GM12878 (cell line): ENCODE data around the gene MACROD2. TPM values are rescaled to one million over a fixed set of nuclear protein-coding genes. Genes with fewer than 3 reads are reported as not detected.
"Not testable (repeated sequence)": the region's sequence is repeated elsewhere in the genome, so short reads cannot be mapped to it uniquely, and the experiment has no call there.

Experiments
- ATAC-seq: fragments of 200-7000 bp; cut with Tn5 transposase; 3 replicates; pipeline ENCODE4 v1.9.1; 2020; ENCODE audit warnings: mild to moderate bottlenecking, moderate library complexity
- BruUV-seq: library from RNA; stranded (reverse); fragments of 400-500 nt; replicated peaks from 2 replicates; lab custom pipeline; 2021; lab: Mats Ljungman, UMichigan
- CTCF ChIA-PET: fragments of 300-600 bp; sonication (Branson Sonifier 250); formaldehyde crosslinking; extraction: SDS; loops from one replicate; lab custom pipeline; 2021; ENCODE audit warnings: inconsistent platforms; lab: Yijun Ruan, JAX
- POLR2A ChIA-PET: fragments of 350-600 bp; formaldehyde crosslinking; extraction: SDS; loops from one replicate; lab custom pipeline; 2021; ENCODE audit warnings: inconsistent platforms; lab: Charles Lee
- RAD21 ChIA-PET: fragments of 300-600 bp; sonication (Branson Sonifier 250); formaldehyde crosslinking; loops from one replicate; lab custom pipeline; 2023; ENCODE audit warnings: antibody characterized with exemption; ENCODE audit not compliant: unreplicated experiment; lab: Charles Lee
- SMC1A ChIA-PET: fragments of 300-600 bp; sonication (Branson Sonifier 250); formaldehyde crosslinking; loops from one replicate; lab custom pipeline; 2023; ENCODE audit not compliant: unreplicated experiment, uncharacterized antibody; lab: Charles Lee
- DNase-seq: peaks from one replicate; pipeline ENCODE4 v3.0.0-alpha.2; 2011; ENCODE audit warnings: low read depth, low spot score
- FAIRE-seq: peaks from 3 replicates; lab custom pipeline; 2011; peaks lifted over from hg19 to GRCh38; lab: Jason Lieb, UNC
- H2AFZ ChIP-seq: 2 replicates; pipeline ENCODE4 v1.6.0; 2011; ENCODE audit warnings: low read depth, low read length, control low read depth; ENCODE audit not compliant: control insufficient read depth
- H3K27ac ChIP-seq: 2 replicates; pipeline ENCODE4 v1.5.1; 2011; ENCODE audit warnings: control low read depth; ENCODE audit not compliant: control insufficient read depth, insufficient read depth
- H3K27me3 ChIP-seq, 2 experiments: replicated peaks in 1 of 2; 2 replicates each; pipeline versions ENCODE4 v1.6.0 to v1.6.1; 2011; ENCODE audit warnings: low read length in 1 of 2; ENCODE audit not compliant: control insufficient read depth in 2 of 2, insufficient read depth in 2 of 2
- H3K36me3 ChIP-seq, 2 experiments: 2 replicates each; pipeline ENCODE4 v1.5.1; 2011; ENCODE audit warnings: low read length in 1 of 2; ENCODE audit not compliant: control insufficient read depth in 2 of 2, insufficient read depth in 2 of 2
- H3K4me1 ChIP-seq: 2 replicates; pipeline ENCODE4 v1.6.1; 2011; ENCODE audit warnings: mild to moderate bottlenecking, low read length, moderate library complexity, mixed read lengths; ENCODE audit not compliant: control insufficient read depth, insufficient read depth
- H3K4me2 ChIP-seq: 2 replicates; pipeline ENCODE4 v1.6.0; 2011; ENCODE audit warnings: control low read depth; ENCODE audit not compliant: control insufficient read depth, insufficient read depth
- H3K4me3 ChIP-seq: fragments of 200-600 bp; sonication (generic); 2 replicates; pipeline ENCODE4 v1.5.1; 2016
- H3K79me2 ChIP-seq: 2 replicates; pipeline ENCODE4 v1.6.0; 2011; ENCODE audit warnings: low read length; ENCODE audit not compliant: control insufficient read depth, insufficient read depth
- H3K9ac ChIP-seq: 2 replicates; pipeline ENCODE4 v1.8.0; 2011; ENCODE audit warnings: low read length, control low read depth, mixed read lengths; ENCODE audit not compliant: control insufficient read depth, insufficient read depth
- H3K9me3 ChIP-seq: replicated peaks from 3 replicates; pipeline ENCODE4 v1.5.1; 2011; ENCODE audit warnings: mild to moderate bottlenecking, low read length; ENCODE audit not compliant: control insufficient read depth, insufficient read depth
- H4K20me1 ChIP-seq: 2 replicates; pipeline ENCODE4 v1.6.0; 2011; ENCODE audit not compliant: control insufficient read depth, insufficient read depth
- REST ChIP-seq: IDR thresholded peaks from 2 replicates; pipeline ENCODE4 v1.6.1; 2012; ENCODE audit warnings: mild to moderate bottlenecking, low read depth, low read length
- STAT3 ChIP-seq: IDR thresholded peaks from 2 replicates; pipeline ENCODE4 v1.6.1; 2011; ENCODE audit warnings: low read depth, low read length, improper control_type of control experiment
- WGBS: methylation state at CpG from one replicate; pipeline ENCODE4 v1.1.6; 2016; ENCODE audit warnings: low lambda C conversion rate; ENCODE audit not compliant: insufficient replicate concordance, insufficient coverage; ENCODE audit errors: missing lambda C conversion rate; 5-methylcytosine and 5-hydroxymethylcytosine counted together
- in situ Hi-C: fragments of 300-500 bp; cut with MboI; formaldehyde crosslinking; loops from 9 replicates; pipeline ENCODE4 v1.14.3; 2018; ENCODE audit warnings: mixed read lengths
- intact Hi-C: fragments of 100-400 bp; cut with micrococcal nuclease; formaldehyde crosslinking; loops from one replicate; pipeline ENCODE4 v1.14.2; 2022; ENCODE audit not compliant: unreplicated experiment
- polyA plus RNA-seq, 11 experiments: library from polyadenylated mRNA; depleted of rRNA in 4 of 11; unstranded in 6 of 11; stranded (reverse) in 5 of 11; fragments of >200 nt; fragmentation: Nextera tagmentation in 4 of 11; fragmentation: Illumina TruSeq in 1 of 11; extraction: Ambion mirVana in 4 of 11; extraction: Trizol in 1 of 11; gene quantifications; 1 replicate in 1 of 11; 2 replicates in 10 of 11; pipeline versions ENCODE4 v1.2.1 to v1.2.3, GENCODE V29; 2011 to 2016; ENCODE audit warnings: inconsistent platforms in 2 of 11, missing spikeins in 2 of 11, low read depth in 1 of 11
- total RNA-seq, 4 experiments: library from RNA; depleted of rRNA in 3 of 4; stranded (reverse); fragments of >200 nt in 3 of 4; fragmentation: Illumina TruSeq in 1 of 4; extraction: Trizol in 1 of 4; gene quantifications; 2 replicates each; pipeline versions ENCODE4 v1.2.1 to v1.2.3, GENCODE V29; 2013 to 2021

The MACROD2 gene
- total and polyA plus RNA-seq, 10 of the 15 experiments (the other 5 are each of a cell fraction or from before 2014, with no cell fraction given): 1.1 to 21.5 (median 2.2) TPM

DNA sequence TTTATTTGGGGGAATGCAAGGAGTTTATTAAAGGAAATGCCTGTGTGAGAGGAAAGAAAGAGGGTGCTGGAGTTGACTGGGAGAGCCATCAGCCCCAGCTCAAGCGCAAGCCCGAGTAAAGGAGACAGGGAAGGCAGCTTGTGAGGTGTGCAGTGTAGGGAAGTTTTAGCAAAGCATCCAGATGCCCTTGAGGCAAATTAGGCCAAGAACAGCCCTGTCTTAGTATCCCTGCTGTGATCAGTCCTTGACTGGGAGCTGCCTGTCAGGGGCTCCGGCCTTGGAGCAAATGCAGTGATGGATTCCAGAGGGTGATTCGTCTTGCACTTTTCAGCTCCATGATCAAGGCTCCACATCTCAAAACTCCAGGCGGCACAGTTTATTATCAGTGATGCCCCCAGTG, 2016.2 kb downstream of the MACROD2 start (continued):
- TF ChIP-seq REST: no peak
- TF ChIP-seq STAT3: no peak

- H4K20me1 ChIP-seq, CTCF ChIA-PET, H3K27me3 ChIP-seq, H3K9ac ChIP-seq, RAD21 ChIA-PET, H3K79me2 ChIP-seq, FAIRE-seq, H3K4me3 ChIP-seq, H3K4me1 ChIP-seq, H3K4me2 ChIP-seq, H3K9me3 ChIP-seq, H3K36me3 ChIP-seq, intact Hi-C loops, ATAC-seq, in situ Hi-C loops, DNase-seq, POLR2A ChIA-PET, BruUV-seq, H3K27ac ChIP-seq, H2AFZ ChIP-seq: not testable (repeated sequence)
- whole genome bisulfite sequencing: 40% methylated on average over 6 of the region's 6 CpGs
- SMC1A ChIA-PET: interaction anchor here (0.7 kb wide), 1 partner anchor 127 kb away, joined by 3 read pairs; no protein-coding TSS in a partner anchor
Measured at GRCh38 chr20:16012934-16013333, 2017.6 kb downstream of the MACROD2 start.
